B cell (primary cell): ENCODE results near the gene TMEM98. TPM values are rescaled to one million over a fixed set of nuclear protein-coding genes. Genes with fewer than 3 reads are reported as not detected.

Experiments
- ATAC-seq: fragments of 200-7000 bp; cut with Tn5 transposase; one replicate; pipeline ENCODE4 v1.10.0; 2021; ENCODE audit warnings: low read depth, mild to moderate bottlenecking, moderate number of reproducible peaks, moderate library complexity
- CTCF ChIA-PET: fragments of 350-600 bp; sonication (Branson Sonifier 250); formaldehyde crosslinking; loops from one replicate; lab custom pipeline; 2021; ENCODE audit warnings: antibody characterized with exemption, inconsistent platforms; lab: Charles Lee
- POLR2A ChIA-PET: fragments of 350-600 bp; sonication (Branson Sonifier 250); formaldehyde crosslinking; loops from one replicate; lab custom pipeline; 2021; ENCODE audit warnings: antibody characterized with exemption; lab: Charles Lee
- DNase-seq: peaks from one replicate; pipeline ENCODE4 v3.0.0; 2013
- H2AFZ ChIP-seq: 2 replicates; pipeline ENCODE4 v1.6.1; 2012; ENCODE audit warnings: mild to moderate bottlenecking, low read depth, low read length; ENCODE audit not compliant: insufficient read depth, poor library complexity, severe bottlenecking
- H3K27ac ChIP-seq, 2 donors: 1 replicate in 1 of 2; 2 replicates in 1 of 2; pipeline ENCODE4 v1.5.1; 2012 to 2013; ENCODE audit warnings: low read length in 2 of 2, mild to moderate bottlenecking in 2 of 2, moderate library complexity in 1 of 2
- H3K27me3 ChIP-seq, 4 experiments: fragments of 200-600 bp in 1 of 4; sonication (generic) in 1 of 4; replicated peaks in 1 of 4; 1 replicate in 2 of 4; 2 replicates in 2 of 4; pipeline versions ENCODE4 v1.6.1 to v1.7.0; 2013 to 2016; ENCODE audit warnings: low read length in 3 of 4, mild to moderate bottlenecking in 2 of 4, mixed read lengths in 1 of 4, moderate library complexity in 1 of 4; ENCODE audit not compliant: insufficient read depth in 4 of 4, control insufficient read depth in 3 of 4; ENCODE audit errors: control extremely low read depth in 1 of 4
- H3K36me3 ChIP-seq, 2 experiments: replicated peaks in 1 of 2; 1 replicate in 1 of 2; 2 replicates in 1 of 2; pipeline versions ENCODE4 v1.6.1 to v1.7.1; 2013; ENCODE audit warnings: low read length in 1 of 2; ENCODE audit not compliant: insufficient read depth in 2 of 2, control insufficient read depth in 1 of 2; ENCODE audit errors: control extremely low read depth in 1 of 2, extremely low read depth in 1 of 2
- H3K4me1 ChIP-seq, 2 donors: fragments of 200-600 bp in 1 of 2; sonication (generic) in 1 of 2; 1 replicate in 1 of 2; 2 replicates in 1 of 2; pipeline versions ENCODE4 v1.5.1 to v1.6.1; 2013 to 2017; ENCODE audit warnings: low read length in 2 of 2; ENCODE audit not compliant: control insufficient read depth in 2 of 2, insufficient read depth in 2 of 2
- H3K4me2 ChIP-seq: replicated peaks from 2 replicates; pipeline ENCODE3; 2012; ENCODE audit warnings: mild to moderate bottlenecking, low read depth, low read length; ENCODE audit not compliant: poor library complexity, severe bottlenecking
- H3K4me3 ChIP-seq, 5 experiments: fragments of 200-600 bp in 1 of 5; sonication (generic) in 1 of 5; 1 replicate in 3 of 5; 2 replicates in 2 of 5; pipeline versions ENCODE4 v1.5.1 to v1.7.0; 2011 to 2016; ENCODE audit warnings: low read length in 4 of 5, mild to moderate bottlenecking in 4 of 5, low read depth in 2 of 5, control low read depth in 1 of 5, moderate library complexity in 1 of 5; ENCODE audit not compliant: insufficient read depth in 1 of 5; ENCODE audit errors: control extremely low read depth in 1 of 5, extremely low read depth in 1 of 5
- H3K79me2 ChIP-seq: fragments of 200-600 bp; sonication (generic); one replicate; pipeline ENCODE4 v1.6.0; 2016; ENCODE audit warnings: low read length; ENCODE audit not compliant: control insufficient read depth, insufficient read depth
- H3K9ac ChIP-seq: fragments of 200-600 bp; sonication (generic); 2 replicates; pipeline ENCODE4 v1.6.1; 2017; ENCODE audit warnings: mild to moderate bottlenecking, low read length, moderate library complexity
- H3K9me3 ChIP-seq, 3 donors: one replicate each; pipeline versions ENCODE4 v1.6.1 to v1.7.1; 2013; ENCODE audit warnings: low read length in 2 of 3; ENCODE audit not compliant: control insufficient read depth in 2 of 3, insufficient read depth in 1 of 3; ENCODE audit errors: control extremely low read depth in 1 of 3
- H4K20me1 ChIP-seq: 2 replicates; pipeline ENCODE4 v1.6.0; 2012; ENCODE audit warnings: mild to moderate bottlenecking, low read length; ENCODE audit not compliant: insufficient read depth, control insufficient read depth, poor library complexity, severe bottlenecking
- H3K27ac Mint-ChIP-seq: one replicate; pipeline ENCODE4 v1.8.0; 2021; ENCODE audit warnings: mixed read lengths
- H3K27me3 Mint-ChIP-seq: one replicate; pipeline ENCODE4 v1.8.0; 2021; ENCODE audit warnings: mixed read lengths
- H3K4me1 Mint-ChIP-seq: one replicate; pipeline ENCODE4 v1.8.0; 2021; ENCODE audit warnings: mixed read lengths
- H3K4me3 Mint-ChIP-seq: one replicate; pipeline ENCODE4 v1.8.0; 2021; ENCODE audit warnings: mixed read lengths
- H3K9me3 Mint-ChIP-seq: one replicate; pipeline ENCODE4 v1.8.0; 2022; ENCODE audit warnings: mixed read lengths; ENCODE audit not compliant: insufficient read depth
- EZH2 ChIP-seq: IDR thresholded peaks from 2 replicates; pipeline ENCODE4 v1.6.1; 2012; ENCODE audit warnings: borderline replicate concordance, low read depth, mild to moderate bottlenecking, moderate library complexity, low read length; ENCODE audit not compliant: insufficient read depth, poor library complexity, severe bottlenecking
- WGBS: methylation state at CpG from one replicate; pipeline ENCODE4 v1.1.5; 2013; ENCODE audit warnings: missing lambda C conversion rate; ENCODE audit not compliant: insufficient coverage; 5-methylcytosine and 5-hydroxymethylcytosine counted together
- intact Hi-C: fragments of 100-400 bp; cut with micrococcal nuclease; formaldehyde crosslinking; loops from one replicate; pipeline ENCODE4 v1.10.0; 2022
- polyA plus RNA-seq: library from polyadenylated mRNA; depleted of rRNA; stranded (reverse); fragments of >200 nt; gene quantifications from 2 replicates; pipeline ENCODE4 v1.2.3, GENCODE V29; 2012
- total RNA-seq, 2 donors: library from RNA; stranded (reverse); fragments of 120-200 nt in 1 of 2; gene quantifications; 1 replicate in 1 of 2; 2 replicates in 1 of 2; pipeline versions ENCODE4 v1.2.3 to v1.2.4, GENCODE V29; 2013 to 2022
- TF ChIP-seq, protein P1 (sequence below): fragments of 200-600 bp; IDR thresholded peaks from one replicate; pipeline ENCODE4 v1.8.0; 2022; ENCODE audit warnings: antibody characterized with exemption, mild to moderate bottlenecking

Gene TMEM98
- total and polyA plus RNA-seq, 2 donors (not counting 1 experiment from before 2014, with no cell fraction given), result not detected

DNA sequence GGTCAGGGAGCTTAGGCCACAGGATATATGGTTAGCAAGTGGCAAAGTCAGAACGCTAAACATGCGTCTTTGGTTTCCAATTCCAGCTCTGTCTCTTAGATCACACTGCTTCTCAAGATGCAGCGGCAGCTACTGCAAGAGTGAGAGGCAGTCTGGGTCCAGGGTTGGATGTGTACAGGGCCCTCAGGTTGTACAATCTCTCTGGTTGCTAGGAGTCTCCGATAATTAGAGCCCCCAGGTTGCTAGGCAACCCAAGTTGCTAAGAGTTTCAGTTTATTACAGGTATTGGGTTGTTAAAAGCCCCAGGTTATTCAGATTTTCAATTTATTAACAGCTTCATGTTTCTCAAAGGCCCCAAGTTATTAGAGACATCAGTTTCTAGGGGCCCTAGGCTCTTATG, 48.2 kb downstream of the TMEM98 start:
- Histone ChIP-seq H3K4me1 (no peaks in the 10 kb centered on the region), H4K20me1 (no peaks in the 10 kb centered on the region), H3K79me2 (no peaks in the 10 kb centered on the region), H3K9ac (no peak overlapping the region), H3K27ac (no peak overlapping the region), H2AFZ (no peak overlapping the region), H3K4me3 (no peak overlapping the region), H3K4me2 (no peak overlapping the region), H3K36me3 (no peaks in the 10 kb centered on the region), H3K27me3 (peaks cover 0 to 2% (median 0%) of the 10 kb centered on the region in 4 experiments), H3K9me3 (peaks cover 0 to 3% (median 2%) of the 10 kb centered on the region in 3 donors)
- Mint-ChIP-seq H3K27ac (no peak overlapping the region), H3K27me3 (peaks cover 8% of the 10 kb centered on the region), H3K9me3 (no peaks in the 10 kb centered on the region), H3K4me1 (no peaks in the 10 kb centered on the region), H3K4me3 (no peak overlapping the region)
- DNase-seq, result no peak
- ATAC-seq, result no peak
- intact Hi-C loops, result no loop called here
- ChIA-PET POLR2A (no interaction called here), CTCF (no interaction called here)
- TF ChIP-seq, protein P1, sequence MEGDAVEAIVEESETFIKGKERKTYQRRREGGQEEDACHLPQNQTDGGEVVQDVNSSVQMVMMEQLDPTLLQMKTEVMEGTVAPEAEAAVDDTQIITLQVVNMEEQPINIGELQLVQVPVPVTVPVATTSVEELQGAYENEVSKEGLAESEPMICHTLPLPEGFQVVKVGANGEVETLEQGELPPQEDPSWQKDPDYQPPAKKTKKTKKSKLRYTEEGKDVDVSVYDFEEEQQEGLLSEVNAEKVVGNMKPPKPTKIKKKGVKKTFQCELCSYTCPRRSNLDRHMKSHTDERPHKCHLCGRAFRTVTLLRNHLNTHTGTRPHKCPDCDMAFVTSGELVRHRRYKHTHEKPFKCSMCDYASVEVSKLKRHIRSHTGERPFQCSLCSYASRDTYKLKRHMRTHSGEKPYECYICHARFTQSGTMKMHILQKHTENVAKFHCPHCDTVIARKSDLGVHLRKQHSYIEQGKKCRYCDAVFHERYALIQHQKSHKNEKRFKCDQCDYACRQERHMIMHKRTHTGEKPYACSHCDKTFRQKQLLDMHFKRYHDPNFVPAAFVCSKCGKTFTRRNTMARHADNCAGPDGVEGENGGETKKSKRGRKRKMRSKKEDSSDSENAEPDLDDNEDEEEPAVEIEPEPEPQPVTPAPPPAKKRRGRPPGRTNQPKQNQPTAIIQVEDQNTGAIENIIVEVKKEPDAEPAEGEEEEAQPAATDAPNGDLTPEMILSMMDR, result no peak
- no peak for TF ChIP-seq EZH2
- WGBS, result 92% methylated on average over 3 of the region's 4 CpGs

DNA sequence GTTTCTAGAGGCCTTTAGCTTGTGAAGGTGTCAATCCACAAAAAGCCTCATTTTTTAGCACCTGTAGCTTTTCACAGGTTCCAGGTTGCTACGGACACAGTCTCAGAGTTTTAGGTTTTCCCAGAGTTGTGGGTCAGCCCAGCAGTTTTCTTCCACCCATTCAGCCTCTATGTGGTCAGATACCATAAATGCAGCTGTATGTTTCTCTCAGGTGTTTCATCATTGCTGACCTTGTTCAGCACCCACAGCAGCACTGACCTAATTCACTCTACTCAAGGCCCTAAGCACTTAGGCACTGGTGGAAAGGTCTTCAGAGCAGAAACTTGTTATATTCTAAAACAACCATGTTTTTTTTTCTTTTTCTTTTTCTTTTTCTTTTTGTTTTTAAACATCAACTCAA, 48.7 kb downstream of the TMEM98 start:
- intact Hi-C loops, result no loop called here
- TF ChIP-seq, protein P1, result no peak
- no peak for TF ChIP-seq EZH2
- ChIA-PET CTCF (no interaction called here), POLR2A (no interaction called here)
- no peak overlapping the region for H3K27ac Mint-ChIP-seq
- ATAC-seq (no peak), DNase-seq (no peak)
- Histone ChIP-seq H3K9me3 (peaks cover 0 to 7% (median 5%) of the 10 kb centered on the region in 3 donors), H3K9ac (no peak overlapping the region), H2AFZ (no peak overlapping the region), H3K4me1 (no peaks in the 10 kb centered on the region), H4K20me1 (no peaks in the 10 kb centered on the region), H3K36me3 (no peaks in the 10 kb centered on the region), H3K27ac (no peak overlapping the region), H3K4me3 (no peak overlapping the region), H3K4me2 (no peak overlapping the region), H3K79me2 (no peaks in the 10 kb centered on the region), H3K27me3 (peaks cover 0 to 7% (median 0%) of the 10 kb centered on the region in 4 experiments)
- H3K9me3 Mint-ChIP-seq, result no peaks in the 10 kb centered on the region
- H3K27me3 Mint-ChIP-seq, result peaks cover 8% of the 10 kb centered on the region
- 92% methylated on average over 1 of the region's 1 CpG for WGBS
- no peaks in the 10 kb centered on the region for H3K4me1 Mint-ChIP-seq
- H3K4me3 Mint-ChIP-seq, result no peak overlapping the region
